Tibial artery (tissue), 4 donors: ENCODE results near the gene CPED1.

ENCODE experiments used
- DNase-seq, 2 donors: peaks; one replicate each; pipeline ENCODE4 v3.0.0-alpha.2; 2019
- H3K27ac ChIP-seq, 2 donors: fragments of 200-600 bp; sonication (generic) in 1 of 2; 1 replicate in 1 of 2; 2 replicates in 1 of 2; pipeline ENCODE4 v1.5.1; 2018 to 2019; ENCODE audit warnings: mild to moderate bottlenecking in 1 of 2
- H3K27me3 ChIP-seq, 2 donors: fragments of 200-600 bp; sonication (generic) in 1 of 2; one replicate each; pipeline versions ENCODE4 v1.5.1 to v1.6.0; 2016 to 2019
- H3K36me3 ChIP-seq, 3 donors: fragments of 200-600 bp; sonication (generic) in 2 of 3; one replicate each; pipeline ENCODE4 v1.5.1; 2016 to 2019; ENCODE audit warnings: mild to moderate bottlenecking in 2 of 3
- H3K4me1 ChIP-seq, 4 donors: fragments of 200-600 bp; sonication (generic) in 2 of 4; 1 replicate in 3 of 4; 2 replicates in 1 of 4; pipeline ENCODE4 v1.5.1; 2016 to 2019
- H3K4me3 ChIP-seq, 2 donors: fragments of 200-600 bp; sonication (generic) in 1 of 2; 1 replicate in 1 of 2; 2 replicates in 1 of 2; pipeline ENCODE4 v1.5.1; 2018 to 2019; ENCODE audit warnings: mild to moderate bottlenecking in 2 of 2
- H3K9me3 ChIP-seq, 3 donors: fragments of 200-600 bp; sonication (generic) in 1 of 3; one replicate each; pipeline ENCODE4 v1.5.1; 2016 to 2019
- CTCF ChIP-seq, 2 experiments: fragments of 200-600 bp in 1 of 2; fragments of 450-650 bp in 1 of 2; IDR thresholded peaks; one replicate each; pipeline ENCODE4 v1.5.1; 2017 to 2019; ENCODE audit warnings: antibody characterized with exemption in 2 of 2, mild to moderate bottlenecking in 1 of 2, moderate library complexity in 1 of 2
- intact Hi-C: fragments of 100-400 bp; cut with DNase I; formaldehyde crosslinking; loops from one replicate; pipeline ENCODE4 v1.15.0; 2023; ENCODE audit warnings: low total_unique reads

Gene CPED1

GRCh38 chr7:120998520-120998919, 10.0 kb downstream of the CPED1 start:
- Histone ChIP-seq H3K9me3 (no peaks in the 10 kb centered on the region), H3K4me3 (no peak overlapping the region), H3K27me3 (no peaks in the 10 kb centered on the region), H3K36me3 (no peaks in the 10 kb centered on the region), H3K27ac (peak overlapping the region; percentile 85 to 89), H3K4me1 (peaks cover 0 to 98% (median 37%) of the 10 kb centered on the region in 4 donors)
- no peak for DNase-seq
- no peak for TF ChIP-seq CTCF (IDR thresholded peaks at IDR 0.05)
- intact Hi-C loops = no loop called here

GRCh38 chr7:120998996-120999565, 10.6 kb downstream of the CPED1 start:
- H3K9me3 ChIP-seq = no peaks in the 10 kb centered on the region
- TF ChIP-seq CTCF (IDR thresholded peaks at IDR 0.05) = no peak
- DNase-seq = no peak
- peak overlapping the region; percentile 85 to 89 for H3K27ac ChIP-seq
- peak overlapping the region in 1 of 2 donors; percentile 37 for H3K4me3 ChIP-seq
- H3K27me3 ChIP-seq = no peaks in the 10 kb centered on the region
- intact Hi-C loops = no loop called here
- H3K4me1 ChIP-seq = peaks cover 0 to 98% (median 40%) of the 10 kb centered on the region in 4 donors
- no peaks in the 10 kb centered on the region for H3K36me3 ChIP-seq

- Histone ChIP-seq H3K4me3 (peak overlapping the region; percentile 20 to 37), H3K36me3 (no peaks in the 10 kb centered on the region), H3K4me1 (peaks cover 0 to 93% (median 40%) of the 10 kb centered on the region in 4 donors), H3K27me3 (no peaks in the 10 kb centered on the region), H3K27ac (peak overlapping the region; percentile 85 to 89), H3K9me3 (no peaks in the 10 kb centered on the region)
- TF ChIP-seq CTCF (IDR thresholded peaks at IDR 0.05) = no peak
- intact Hi-C loops = no loop called here
- DNase-seq = no peak
Measured at GRCh38 chr7:121000081-121000983, 11.8 kb downstream of the CPED1 start.

GRCh38 chr7:121001234-121001906, 12.9 kb downstream of the CPED1 start:
- DNase-seq = no peak
- no peaks in the 10 kb centered on the region for H3K36me3 ChIP-seq
- no peak for TF ChIP-seq CTCF (IDR thresholded peaks at IDR 0.05)
- intact Hi-C loops = no loop called here
- peaks cover 2 to 90% (median 37%) of the 10 kb centered on the region in 4 donors for H3K4me1 ChIP-seq
- H3K27me3 ChIP-seq = no peaks in the 10 kb centered on the region
- peak overlapping the region; percentile 85 to 89 for H3K27ac ChIP-seq
- H3K4me3 ChIP-seq = no peak overlapping the region
- no peaks in the 10 kb centered on the region for H3K9me3 ChIP-seq

GRCh38 chr7:121002048-121002756, 13.7 kb downstream of the CPED1 start:
- no peak for TF ChIP-seq CTCF (IDR thresholded peaks at IDR 0.05)
- H3K4me3 ChIP-seq = no peak overlapping the region
- no peaks in the 10 kb centered on the region for H3K27me3 ChIP-seq
- peaks cover 3 to 90% (median 34%) of the 10 kb centered on the region in 4 donors for H3K4me1 ChIP-seq
- H3K27ac ChIP-seq = peak overlapping the region; percentile 85 to 89
- intact Hi-C loops = no loop called here
- no peaks in the 10 kb centered on the region for H3K36me3 ChIP-seq
- DNase-seq = no peak
- no peaks in the 10 kb centered on the region for H3K9me3 ChIP-seq
